Measurements from ENCODE around the gene CSNK2A1. TPM values are rescaled to one million over a fixed set of nuclear protein-coding genes. Genes with fewer than 3 reads are reported as not detected.
"Not testable (repeated sequence)": the region's sequence is repeated elsewhere in the genome, so short reads cannot be mapped to it uniquely, and the experiment has no call there.

CSNK2A1 gene
- polyA plus RNA-seq, 4 donors: 24.0 to 107 (median 33.8) TPM

DNA sequence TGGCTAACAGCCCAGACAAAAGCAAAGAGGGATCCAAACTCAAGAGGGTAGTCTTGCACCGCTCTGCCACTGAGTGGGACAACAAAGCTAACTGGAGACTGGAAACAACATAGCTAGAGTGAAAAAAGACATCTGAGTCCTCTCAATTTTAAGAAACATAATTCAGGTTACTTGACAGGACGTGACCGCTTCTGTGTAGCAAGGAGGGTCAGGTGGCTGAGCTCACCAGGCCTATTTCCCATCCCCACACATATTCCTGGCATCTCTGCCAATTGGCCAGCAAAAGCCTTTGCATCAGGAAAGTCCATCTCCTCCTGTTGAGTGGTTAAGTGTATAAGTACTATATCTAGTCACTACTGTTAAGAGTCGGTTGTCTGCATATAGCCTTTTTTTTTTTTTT, 55.9 kb downstream of the CSNK2A1 start:
- Histone ChIP-seq H3K27me3 (ENCODE audit: control insufficient read depth in 3 of 3, insufficient read depth in 3 of 3, low read length in 3 of 3) (no peaks in the 10 kb centered on the region), H3K36me3 (ENCODE audit: control insufficient read depth in 3 of 3, insufficient read depth in 2 of 3, low read depth in 1 of 3, low read length in 3 of 3) (peaks cover 18 to 48% (median 32%) of the 10 kb centered on the region in 3 donors), H3K4me1 (ENCODE audit: control insufficient read depth in 3 of 3, insufficient read depth in 2 of 3, low read depth in 1 of 3, low read length in 2 of 3) (no peaks in the 10 kb centered on the region), H3K9me3 (ENCODE audit: control insufficient read depth in 2 of 2, insufficient read depth in 1 of 2, low read depth in 1 of 2, low read length in 1 of 2) (no peaks in the 10 kb centered on the region), H3K27ac (ENCODE audit: low read depth in 1 of 3, low read length in 2 of 3) (no peak overlapping the region), H3K4me3 (ENCODE audit: low read depth in 1 of 3, low read length in 3 of 3) (no peak overlapping the region)
- DNase-seq: no peak
- WGBS, 3 donors: 98% methylated on average over 4 of the region's 4 CpGs
- no peak for FAIRE-seq

GRCh38 chr20:483815-484644, 59.6 kb downstream of the CSNK2A1 start:
- Histone ChIP-seq H3K9me3 (ENCODE audit: control insufficient read depth in 2 of 2, insufficient read depth in 1 of 2, low read depth in 1 of 2, low read length in 1 of 2) (no peaks in the 10 kb centered on the region), H3K4me1 (ENCODE audit: control insufficient read depth in 3 of 3, insufficient read depth in 2 of 3, low read depth in 1 of 3, low read length in 2 of 3) (no peaks in the 10 kb centered on the region), H3K4me3 (ENCODE audit: low read depth in 1 of 3, low read length in 3 of 3) (no peak overlapping the region), H3K36me3 (ENCODE audit: control insufficient read depth in 3 of 3, insufficient read depth in 2 of 3, low read depth in 1 of 3, low read length in 3 of 3) (peaks cover 15 to 39% (median 32%) of the 10 kb centered on the region in 3 donors), H3K27me3 (ENCODE audit: control insufficient read depth in 3 of 3, insufficient read depth in 3 of 3, low read length in 3 of 3) (no peaks in the 10 kb centered on the region), H3K27ac (ENCODE audit: low read depth in 1 of 3, low read length in 2 of 3) (no peak overlapping the region)
- WGBS, 3 donors: 67 to 74% (median 68%) methylated on average over 9 of the region's 9 CpGs
- FAIRE-seq (no peak), DNase-seq (no peak)

GRCh38 chr20:481167-481566, 62.4 kb downstream of the CSNK2A1 start:
- Histone ChIP-seq H3K36me3 (ENCODE audit: control insufficient read depth in 3 of 3, insufficient read depth in 2 of 3, low read depth in 1 of 3, low read length in 3 of 3) (peaks cover 14 to 48% (median 15%) of the 10 kb centered on the region in 3 donors), H3K4me1 (ENCODE audit: control insufficient read depth in 3 of 3, insufficient read depth in 2 of 3, low read depth in 1 of 3, low read length in 2 of 3) (no peaks in the 10 kb centered on the region), H3K27ac (ENCODE audit: low read depth in 1 of 3, low read length in 2 of 3) (no peak overlapping the region), H3K27me3 (ENCODE audit: control insufficient read depth in 3 of 3, insufficient read depth in 3 of 3, low read length in 3 of 3) (no peaks in the 10 kb centered on the region), H3K9me3 (ENCODE audit: control insufficient read depth in 2 of 2, insufficient read depth in 1 of 2, low read depth in 1 of 2, low read length in 1 of 2) (no peaks in the 10 kb centered on the region), H3K4me3 (ENCODE audit: low read depth in 1 of 3, low read length in 3 of 3) (no peak overlapping the region)
- WGBS, 3 donors: 61 to 75% (median 68%) methylated on average over 1 of the region's 1 CpG
- DNase-seq: no peak
- no peak for FAIRE-seq

DNA sequence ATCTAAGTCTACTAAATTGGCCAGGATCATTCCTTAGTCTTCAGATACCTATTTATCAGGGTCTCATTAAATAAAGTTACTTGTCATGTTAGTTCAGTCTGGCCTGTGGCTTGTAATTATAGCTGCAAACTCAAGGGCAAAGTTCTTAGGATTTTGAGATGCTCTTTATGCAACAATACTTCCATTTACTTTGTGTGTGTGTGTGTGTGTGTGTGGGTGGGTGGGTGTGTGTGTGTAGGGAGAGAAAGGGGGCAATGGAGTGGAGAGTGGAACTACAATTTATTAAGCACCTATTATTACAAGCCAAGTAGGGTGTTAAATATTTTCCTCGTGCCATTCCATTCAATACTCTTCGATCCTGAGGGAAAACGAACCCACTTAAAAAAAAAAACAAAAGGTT, 63.5 kb downstream of the CSNK2A1 start:
- 55 to 73% (median 67%) methylated on average over 3 of the region's 3 CpGs for WGBS, 3 donors
- no peaks in the 10 kb centered on the region for H3K4me1 ChIP-seq (ENCODE audit: control insufficient read depth in 3 of 3, insufficient read depth in 2 of 3, low read depth in 1 of 3, low read length in 2 of 3)
- DNase-seq (no peak), FAIRE-seq (no peak)
- H3K36me3 ChIP-seq (ENCODE audit: control insufficient read depth in 3 of 3, insufficient read depth in 2 of 3, low read depth in 1 of 3, low read length in 3 of 3): peaks cover 10 to 49% (median 12%) of the 10 kb centered on the region in 3 donors
- H3K4me3 ChIP-seq (ENCODE audit: low read depth in 1 of 3, low read length in 3 of 3): no peak overlapping the region
- H3K27me3 ChIP-seq (ENCODE audit: control insufficient read depth in 3 of 3, insufficient read depth in 3 of 3, low read length in 3 of 3): no peaks in the 10 kb centered on the region
- no peak overlapping the region for H3K27ac ChIP-seq (ENCODE audit: low read depth in 1 of 3, low read length in 2 of 3)
- no peaks in the 10 kb centered on the region for H3K9me3 ChIP-seq (ENCODE audit: control insufficient read depth in 2 of 2, insufficient read depth in 1 of 2, low read depth in 1 of 2, low read length in 1 of 2)

DNA sequence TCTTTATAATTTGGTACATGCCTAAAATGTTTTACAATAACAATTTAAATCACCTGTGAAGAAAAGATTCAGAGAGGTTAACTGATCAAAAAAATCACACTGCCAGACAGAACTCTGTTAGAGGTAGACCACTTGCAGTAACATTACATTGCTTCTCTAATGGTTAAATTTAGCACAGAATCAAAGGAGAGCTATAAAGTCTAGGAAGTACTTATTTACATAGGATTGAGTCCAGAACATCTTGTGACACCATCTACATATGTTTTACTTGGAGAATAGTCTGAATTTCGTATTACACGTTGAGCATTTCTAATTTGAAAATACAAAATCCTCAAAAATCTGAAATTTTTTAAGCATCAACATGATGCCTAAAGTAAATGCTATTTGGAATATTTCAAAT, 64.1 kb downstream of the CSNK2A1 start:
- no peak overlapping the region for H3K4me3 ChIP-seq (ENCODE audit: low read depth in 1 of 3, low read length in 3 of 3)
- H3K27me3 ChIP-seq (ENCODE audit: control insufficient read depth in 3 of 3, insufficient read depth in 3 of 3, low read length in 3 of 3): no peaks in the 10 kb centered on the region
- no peaks in the 10 kb centered on the region for H3K4me1 ChIP-seq (ENCODE audit: control insufficient read depth in 3 of 3, insufficient read depth in 2 of 3, low read depth in 1 of 3, low read length in 2 of 3)
- H3K27ac ChIP-seq (ENCODE audit: low read depth in 1 of 3, low read length in 2 of 3): no peak overlapping the region
- 66 to 68% (median 66%) methylated on average over 2 of the region's 2 CpGs for WGBS, 3 donors
- no peak for FAIRE-seq
- H3K36me3 ChIP-seq (ENCODE audit: control insufficient read depth in 3 of 3, insufficient read depth in 2 of 3, low read depth in 1 of 3, low read length in 3 of 3): peaks cover 9 to 45% (median 10%) of the 10 kb centered on the region in 3 donors
- no peaks in the 10 kb centered on the region for H3K9me3 ChIP-seq (ENCODE audit: control insufficient read depth in 2 of 2, insufficient read depth in 1 of 2, low read depth in 1 of 2, low read length in 1 of 2)
- DNase-seq: no peak

DNA sequence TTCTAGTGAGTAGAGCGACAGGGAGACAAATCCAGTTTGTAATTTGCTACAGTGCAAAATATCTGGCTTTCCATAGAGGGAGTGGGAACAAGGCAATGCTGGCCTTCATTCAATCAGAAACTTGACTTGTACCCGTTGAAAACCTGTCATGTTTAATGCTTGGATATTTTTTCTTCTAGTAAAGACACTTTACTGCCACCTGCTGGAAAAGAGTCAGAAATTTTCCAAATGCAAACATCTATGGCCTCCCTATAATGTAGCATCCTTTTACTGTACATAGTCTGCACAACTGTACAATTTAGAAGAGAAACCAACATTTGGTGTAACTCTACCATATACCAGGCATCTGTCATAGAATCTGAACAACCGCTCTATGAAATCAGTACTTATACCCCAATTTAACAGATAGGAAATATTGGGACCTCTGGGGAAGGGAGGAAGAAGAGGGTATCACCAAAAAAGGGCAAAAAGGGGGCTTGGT, 64.6 kb downstream of the CSNK2A1 start:
- Histone ChIP-seq H3K4me1 (ENCODE audit: control insufficient read depth in 3 of 3, insufficient read depth in 2 of 3, low read depth in 1 of 3, low read length in 2 of 3) (no peaks in the 10 kb centered on the region), H3K4me3 (ENCODE audit: low read depth in 1 of 3, low read length in 3 of 3) (no peak overlapping the region), H3K36me3 (ENCODE audit: control insufficient read depth in 3 of 3, insufficient read depth in 2 of 3, low read depth in 1 of 3, low read length in 3 of 3) (peaks cover 7 to 44% (median 7%) of the 10 kb centered on the region in 3 donors), H3K27ac (ENCODE audit: low read depth in 1 of 3, low read length in 2 of 3) (no peak overlapping the region), H3K27me3 (ENCODE audit: control insufficient read depth in 3 of 3, insufficient read depth in 3 of 3, low read length in 3 of 3) (no peaks in the 10 kb centered on the region), H3K9me3 (ENCODE audit: control insufficient read depth in 2 of 2, insufficient read depth in 1 of 2, low read depth in 1 of 2, low read length in 1 of 2) (no peaks in the 10 kb centered on the region)
- DNase-seq (peak; percentile 75 to 78), FAIRE-seq (no peak)
- WGBS, 3 donors: 48 to 59% (median 54%) methylated on average over 3 of the region's 3 CpGs

- H3K27ac ChIP-seq (ENCODE audit: low read depth in 1 of 3, low read length in 2 of 3): no peak overlapping the region
- DNase-seq: no peak
- WGBS, 3 donors: 88 to 93% (median 92%) methylated on average over 8 of the region's 8 CpGs
Measured at GRCh38 chr20:478010-478948, 65.3 kb downstream of the CSNK2A1 start.

DNA sequence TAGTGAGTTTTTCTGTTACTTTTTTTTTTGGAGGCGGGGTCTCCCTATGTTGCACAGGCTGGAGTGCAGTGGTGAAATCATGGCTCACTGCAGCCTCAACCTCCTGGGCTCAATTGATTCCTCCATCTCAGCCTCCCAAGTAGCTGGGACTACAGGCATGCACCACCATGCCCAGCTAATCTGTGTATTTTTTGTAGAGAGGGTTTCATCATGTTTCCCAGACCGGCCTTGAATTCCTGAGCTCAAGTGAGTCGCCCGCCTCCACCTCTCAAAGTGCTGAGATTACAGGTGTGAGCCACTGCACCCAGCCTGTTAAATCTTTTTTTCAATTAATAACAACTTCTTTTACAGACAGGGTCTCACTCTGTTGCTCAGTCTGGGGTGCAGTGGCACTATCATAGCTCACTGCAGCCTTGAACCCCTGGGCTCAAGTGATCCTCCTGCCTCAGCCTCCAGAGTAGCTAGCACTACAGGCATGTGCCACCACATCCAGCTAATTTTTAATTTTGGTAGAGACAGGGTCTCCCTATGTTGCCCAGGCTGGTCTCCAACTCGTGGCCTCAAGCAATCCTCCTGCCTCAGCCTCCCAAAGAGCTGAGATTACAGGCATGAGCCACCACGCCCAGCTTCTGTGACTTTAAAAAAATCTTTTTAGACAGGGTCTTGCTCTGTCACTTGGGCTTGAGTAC, 66.9 kb downstream of the CSNK2A1 start:
- 89 to 99% (median 97%) methylated on average over 6 of the region's 6 CpGs for WGBS, 3 donors
- FAIRE-seq: not testable (repeated sequence)

More at GRCh38 chr20:478010-478948, 65.3 kb downstream of the CSNK2A1 start:
- FAIRE-seq: no peak
- H3K4me1 ChIP-seq (ENCODE audit: control insufficient read depth in 3 of 3, insufficient read depth in 2 of 3, low read depth in 1 of 3, low read length in 2 of 3): peaks cover 0 to 1% (median 0%) of the 10 kb centered on the region in 3 donors
- H3K36me3 ChIP-seq (ENCODE audit: control insufficient read depth in 3 of 3, insufficient read depth in 2 of 3, low read depth in 1 of 3, low read length in 3 of 3): peaks cover 5 to 44% (median 8%) of the 10 kb centered on the region in 3 donors
- no peak overlapping the region for H3K4me3 ChIP-seq (ENCODE audit: low read depth in 1 of 3, low read length in 3 of 3)
- H3K27me3 ChIP-seq (ENCODE audit: control insufficient read depth in 3 of 3, insufficient read depth in 3 of 3, low read length in 3 of 3): no peaks in the 10 kb centered on the region
- peaks cover 0 to 1% of the 10 kb centered on the region in 2 donors for H3K9me3 ChIP-seq (ENCODE audit: control insufficient read depth in 2 of 2, insufficient read depth in 1 of 2, low read depth in 1 of 2, low read length in 1 of 2)

More for the DNA sequence above, 66.9 kb downstream of the CSNK2A1 start:
- Histone ChIP-seq H3K36me3 (ENCODE audit: control insufficient read depth in 3 of 3, insufficient read depth in 2 of 3, low read depth in 1 of 3, low read length in 3 of 3) (peaks cover 0 to 39% (median 5%) of the 10 kb centered on the region in 3 donors), H3K9me3 (ENCODE audit: control insufficient read depth in 2 of 2, insufficient read depth in 1 of 2, low read depth in 1 of 2, low read length in 1 of 2) (peaks cover 0 to 16% of the 10 kb centered on the region in 2 donors)
- not testable (repeated sequence) for DNase-seq; H3K27ac ChIP-seq (ENCODE audit: low read depth in 1 of 3, low read length in 2 of 3); H3K4me1 ChIP-seq (ENCODE audit: control insufficient read depth in 3 of 3, insufficient read depth in 2 of 3, low read depth in 1 of 3, low read length in 2 of 3); H3K4me3 ChIP-seq (ENCODE audit: low read depth in 1 of 3, low read length in 3 of 3); H3K27me3 ChIP-seq (ENCODE audit: control insufficient read depth in 3 of 3, insufficient read depth in 3 of 3, low read length in 3 of 3)
